Measurements from ENCODE around the gene GALNT11. TPM values are rescaled to one million over a fixed set of nuclear protein-coding genes. Genes with fewer than 3 reads are reported as not detected.
A peak's percentile ranks its signal among the peaks of the same experiment; 100 is the strongest.
"Not testable (repeated sequence)": the region's sequence is repeated elsewhere in the genome, so short reads cannot be mapped to it uniquely, and the experiment has no call there.

GALNT11 gene
- total RNA-seq, 1 donor from 2014 or later, result 29.9 TPM

DNA sequence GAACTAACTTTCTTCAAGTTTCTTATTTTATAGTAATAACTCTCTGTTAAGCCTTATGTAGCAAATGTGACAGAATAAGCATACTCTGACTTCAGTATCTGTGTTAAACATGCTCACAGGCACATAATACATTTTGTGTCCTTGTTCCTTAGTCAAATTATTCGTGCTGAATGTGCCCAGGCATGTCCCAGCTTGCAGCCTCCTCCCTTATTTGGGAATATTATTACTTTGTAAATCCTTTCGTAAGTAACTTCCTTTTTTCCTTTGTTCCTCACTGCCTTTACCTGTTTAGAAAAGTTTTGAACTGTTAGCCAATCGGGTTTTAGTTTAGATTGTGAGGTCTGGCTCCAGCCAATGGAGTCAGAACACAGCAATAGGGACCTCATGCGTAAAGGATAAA is 46.9 kb downstream of the GALNT11 start:
- H3K4me3 ChIP-seq (ENCODE audit: low read depth, low read length), result no peak overlapping the region
- no peak for DNase-seq (ENCODE audit: low read depth)
- no peak for TF ChIP-seq CTCF (conservative IDR thresholded peaks at IDR 0.05; ENCODE audit: low read depth, low read length)

DNA sequence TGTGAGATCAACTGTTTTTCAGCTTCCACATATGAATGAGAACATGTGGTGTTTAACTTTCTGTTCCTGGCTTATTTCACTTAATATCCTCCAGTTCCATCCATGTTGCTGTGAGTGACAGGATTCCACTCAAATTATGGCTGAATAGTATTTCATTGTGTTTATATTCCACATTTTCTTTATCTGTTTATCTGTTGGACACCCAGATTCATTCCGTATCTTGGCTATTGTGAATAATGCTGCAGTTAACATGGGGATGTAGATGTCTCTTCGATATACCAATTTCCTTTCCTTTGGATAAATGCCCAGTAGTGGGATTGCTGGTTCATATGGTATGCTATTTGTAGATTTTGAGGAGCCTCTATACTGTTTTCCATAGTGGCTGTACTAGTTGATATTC is 47.9 kb downstream of the GALNT11 start:
- H3K4me3 ChIP-seq (ENCODE audit: low read depth, low read length), result no peak overlapping the region
- DNase-seq (ENCODE audit: low read depth), result no peak
- TF ChIP-seq CTCF (conservative IDR thresholded peaks at IDR 0.05; ENCODE audit: low read depth, low read length), result no peak

- no peak for TF ChIP-seq CTCF (conservative IDR thresholded peaks at IDR 0.05; ENCODE audit: low read depth, low read length)
- H3K4me3 ChIP-seq (ENCODE audit: low read depth, low read length), result no peak overlapping the region
- no peak for DNase-seq (ENCODE audit: low read depth)
Measured at GRCh38 chr7:152074673-152075072, 49.2 kb downstream of the GALNT11 start.

GRCh38 chr7:152075379-152075778 is 49.9 kb downstream of the GALNT11 start:
- not testable (repeated sequence) for DNase-seq (ENCODE audit: low read depth); H3K4me3 ChIP-seq (ENCODE audit: low read depth, low read length)

GRCh38 chr7:152076324-152076821 is 50.9 kb downstream of the GALNT11 start:
- DNase-seq (ENCODE audit: low read depth), result no peak
- H3K4me3 ChIP-seq (ENCODE audit: low read depth, low read length), result no peak overlapping the region
- peak; percentile 76 for TF ChIP-seq CTCF (conservative IDR thresholded peaks at IDR 0.05; ENCODE audit: low read depth, low read length)

DNA sequence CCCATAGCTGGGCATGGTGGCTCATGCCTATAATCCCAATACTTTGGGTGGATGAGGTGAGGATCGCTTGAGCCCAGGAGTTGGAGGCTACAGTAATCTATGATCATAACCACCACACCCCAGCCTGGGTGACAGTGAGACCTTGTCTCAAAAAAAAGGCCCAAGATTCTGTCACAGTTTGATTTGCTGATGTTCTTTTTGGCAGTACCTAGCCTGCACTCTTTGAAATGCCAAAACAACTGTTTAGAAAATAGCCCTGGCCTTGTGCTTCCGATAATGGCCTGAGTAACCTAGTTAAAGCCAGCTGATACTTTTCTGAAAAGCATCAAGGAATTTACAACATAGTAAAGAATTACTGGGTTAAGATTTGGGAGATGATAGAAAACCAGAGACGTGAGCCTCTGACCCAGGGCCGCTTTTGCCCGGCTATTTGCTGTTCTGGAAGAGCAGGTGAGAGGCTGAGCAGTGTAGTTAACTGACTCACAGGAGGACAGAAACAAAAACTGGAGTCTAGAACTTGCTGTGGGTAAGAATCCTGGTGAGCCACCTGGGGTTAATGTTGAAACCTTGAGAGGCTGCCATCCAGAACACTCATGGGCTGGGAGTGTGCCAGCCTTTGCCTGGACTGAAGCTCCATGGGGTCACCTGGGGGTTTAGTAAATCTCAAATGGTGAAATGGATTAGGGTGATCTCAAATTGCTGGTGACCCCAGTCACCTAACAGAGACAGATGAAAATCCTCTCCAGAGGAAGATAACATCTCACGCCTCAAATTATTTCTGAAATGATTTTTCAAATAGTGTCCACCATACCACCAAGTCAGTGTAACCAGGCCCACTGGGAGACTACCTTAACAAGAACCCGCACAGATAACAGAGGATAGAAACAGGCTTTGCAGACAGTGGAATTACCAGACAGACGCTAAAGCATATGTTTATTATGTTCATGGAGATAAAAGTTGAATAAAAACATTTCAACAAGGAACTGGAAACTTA is 51.8 kb downstream of the GALNT11 start:
- DNase-seq (ENCODE audit: low read depth), result no peak
- no peak overlapping the region for H3K4me3 ChIP-seq (ENCODE audit: low read depth, low read length)
- TF ChIP-seq CTCF (conservative IDR thresholded peaks at IDR 0.05; ENCODE audit: low read depth, low read length), result no peak

GRCh38 chr7:152078025-152078424 is 52.6 kb downstream of the GALNT11 start:
- no peak overlapping the region for H3K4me3 ChIP-seq (ENCODE audit: low read depth, low read length)
- DNase-seq (ENCODE audit: low read depth), result no peak
- no peak for TF ChIP-seq CTCF (conservative IDR thresholded peaks at IDR 0.05; ENCODE audit: low read depth, low read length)

Measured in epithelial cell of proximal tubule (primary cell).